Endodermal cell (in vitro differentiated cells): ENCODE results near the gene TMEM80. TPM values are rescaled to one million over a fixed set of nuclear protein-coding genes. Genes with fewer than 3 reads are reported as not detected.

Experiments used
- DNase-seq: peaks from one replicate; pipeline ENCODE4 v3.0.0-alpha.2; 2017
- H3K27ac ChIP-seq: 2 replicates; pipeline ENCODE4 v1.5.1; 2013; ENCODE audit warnings: mild to moderate bottlenecking, low read depth, low read length, moderate library complexity
- H3K27me3 ChIP-seq: 2 replicates; pipeline ENCODE4 v1.6.1; 2013; ENCODE audit warnings: mild to moderate bottlenecking, low read length, moderate library complexity; ENCODE audit not compliant: insufficient read depth, control insufficient read depth, poor library complexity, severe bottlenecking
- H3K36me3 ChIP-seq: 2 replicates; pipeline ENCODE4 v1.7.0; 2013; ENCODE audit warnings: mild to moderate bottlenecking, low read length, moderate library complexity; ENCODE audit not compliant: control insufficient read depth, insufficient read depth
- H3K4me1 ChIP-seq: one replicate; pipeline ENCODE4 v1.7.0; 2013; ENCODE audit warnings: low read length; ENCODE audit not compliant: control insufficient read depth, insufficient read depth
- H3K4me3 ChIP-seq: 2 replicates; pipeline ENCODE4 v1.5.1; 2013; ENCODE audit warnings: mild to moderate bottlenecking, low read length, moderate library complexity
- H3K9ac ChIP-seq: 2 replicates; pipeline ENCODE4 v1.6.1; 2013; ENCODE audit warnings: mild to moderate bottlenecking, low read length, moderate library complexity; ENCODE audit not compliant: poor library complexity, severe bottlenecking; ENCODE audit errors: extremely low read depth
- H3K9me3 ChIP-seq: 2 replicates; pipeline ENCODE4 v1.6.1; 2013; ENCODE audit warnings: mild to moderate bottlenecking, low read length, moderate library complexity; ENCODE audit not compliant: control insufficient read depth
- H3K27ac Mint-ChIP-seq: 2 replicates; pipeline ENCODE4 v1.8.0; 2020; ENCODE audit warnings: mixed read lengths
- H3K27me3 Mint-ChIP-seq: 2 replicates; pipeline ENCODE4 v1.8.0; 2021; ENCODE audit warnings: mild to moderate bottlenecking, mixed read lengths; ENCODE audit not compliant: insufficient read depth
- H3K36me3 Mint-ChIP-seq: 2 replicates; pipeline ENCODE4 v1.8.0; 2020; ENCODE audit warnings: low read depth, mixed read lengths
- H3K4me1 Mint-ChIP-seq: 2 replicates; pipeline ENCODE4 v1.8.0; 2020; ENCODE audit warnings: mixed read lengths
- H3K4me3 Mint-ChIP-seq: 2 replicates; pipeline ENCODE4 v1.8.0; 2020; ENCODE audit warnings: mild to moderate bottlenecking, moderate library complexity, mixed read lengths
- H3K9me3 Mint-ChIP-seq: 2 replicates; pipeline ENCODE4 v1.8.0; 2020; ENCODE audit warnings: mild to moderate bottlenecking, mixed read lengths
- WGBS, 2 experiments: methylation state at CpG; one replicate each; pipeline versions ENCODE4 v1.1.5 to v1.1.7; 2013; ENCODE audit warnings: missing lambda C conversion rate in 2 of 2, mixed read lengths in 1 of 2; ENCODE audit not compliant: insufficient coverage in 1 of 2, insufficient read length in 1 of 2; 5-methylcytosine and 5-hydroxymethylcytosine counted together
- total RNA-seq, 2 donors: library from RNA; stranded (reverse); fragmentation: NEBNext Ultra II Directional in 1 of 2; extraction: Animal tissue kit (Norgen Biotek cat#: 25700) in 1 of 2; gene quantifications; 2 replicates in 1 of 2; 3 replicates in 1 of 2; pipeline ENCODE4 v1.2.1, GENCODE V29; 2021
- TF ChIP-seq, protein P1 (sequence below): fragments of 200-600 bp; sonication (generic); conservative IDR thresholded peaks from 2 replicates; pipeline ENCODE4 v1.5.0; 2021; ENCODE audit warnings: antibody characterized with exemption, mild to moderate bottlenecking

The TMEM80 gene
- total RNA-seq, 2 donors from 2014 or later, result 13.2 to 19.1 TPM

DNA sequence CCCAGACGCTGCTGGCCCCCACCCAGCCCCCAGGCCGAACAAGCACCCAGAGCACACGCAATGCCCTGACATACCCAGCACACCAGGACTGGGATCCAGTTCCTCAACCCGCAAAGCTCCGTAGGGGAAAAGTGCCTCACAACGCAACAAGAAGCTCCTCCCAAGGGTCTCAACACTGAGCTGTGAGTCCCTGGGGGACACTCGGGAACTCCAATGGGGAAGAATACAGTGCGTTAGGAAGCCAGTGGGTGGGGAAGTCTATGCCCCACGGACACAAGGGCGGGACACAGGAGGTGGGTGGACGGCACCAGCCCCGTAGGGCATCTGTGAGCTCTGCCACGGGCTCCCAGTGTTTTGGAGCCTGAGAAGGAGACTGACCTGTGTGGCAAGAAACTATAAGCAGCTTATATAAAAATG is 2.2 kb upstream of the TMEM80 start:
- no peak for DNase-seq
- no peak overlapping the region for H3K9ac ChIP-seq
- H3K36me3 ChIP-seq, result peaks cover 13% of the 10 kb centered on the region
- peaks cover 20% of the 10 kb centered on the region for H3K4me1 Mint-ChIP-seq
- no peaks in the 10 kb centered on the region for H3K27me3 Mint-ChIP-seq
- peak overlapping the region; percentile 46 for H3K27ac Mint-ChIP-seq
- no peak overlapping the region for H3K27ac ChIP-seq
- TF ChIP-seq, protein P1, sequence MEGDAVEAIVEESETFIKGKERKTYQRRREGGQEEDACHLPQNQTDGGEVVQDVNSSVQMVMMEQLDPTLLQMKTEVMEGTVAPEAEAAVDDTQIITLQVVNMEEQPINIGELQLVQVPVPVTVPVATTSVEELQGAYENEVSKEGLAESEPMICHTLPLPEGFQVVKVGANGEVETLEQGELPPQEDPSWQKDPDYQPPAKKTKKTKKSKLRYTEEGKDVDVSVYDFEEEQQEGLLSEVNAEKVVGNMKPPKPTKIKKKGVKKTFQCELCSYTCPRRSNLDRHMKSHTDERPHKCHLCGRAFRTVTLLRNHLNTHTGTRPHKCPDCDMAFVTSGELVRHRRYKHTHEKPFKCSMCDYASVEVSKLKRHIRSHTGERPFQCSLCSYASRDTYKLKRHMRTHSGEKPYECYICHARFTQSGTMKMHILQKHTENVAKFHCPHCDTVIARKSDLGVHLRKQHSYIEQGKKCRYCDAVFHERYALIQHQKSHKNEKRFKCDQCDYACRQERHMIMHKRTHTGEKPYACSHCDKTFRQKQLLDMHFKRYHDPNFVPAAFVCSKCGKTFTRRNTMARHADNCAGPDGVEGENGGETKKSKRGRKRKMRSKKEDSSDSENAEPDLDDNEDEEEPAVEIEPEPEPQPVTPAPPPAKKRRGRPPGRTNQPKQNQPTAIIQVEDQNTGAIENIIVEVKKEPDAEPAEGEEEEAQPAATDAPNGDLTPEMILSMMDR, result no peak
- H3K27me3 ChIP-seq, result no peaks in the 10 kb centered on the region
- peaks cover 5% of the 10 kb centered on the region for H3K4me1 ChIP-seq
- no peaks in the 10 kb centered on the region for H3K9me3 ChIP-seq
- WGBS, 2 experiments, result 73 to 84% methylated on average over 11 to 13 of the region's 13 CpGs
- H3K4me3 Mint-ChIP-seq, result peak overlapping the region; percentile 76
- peak overlapping the region; percentile 66 for H3K4me3 ChIP-seq
- peaks cover 18% of the 10 kb centered on the region for H3K36me3 Mint-ChIP-seq
- H3K9me3 Mint-ChIP-seq, result no peaks in the 10 kb centered on the region

DNA sequence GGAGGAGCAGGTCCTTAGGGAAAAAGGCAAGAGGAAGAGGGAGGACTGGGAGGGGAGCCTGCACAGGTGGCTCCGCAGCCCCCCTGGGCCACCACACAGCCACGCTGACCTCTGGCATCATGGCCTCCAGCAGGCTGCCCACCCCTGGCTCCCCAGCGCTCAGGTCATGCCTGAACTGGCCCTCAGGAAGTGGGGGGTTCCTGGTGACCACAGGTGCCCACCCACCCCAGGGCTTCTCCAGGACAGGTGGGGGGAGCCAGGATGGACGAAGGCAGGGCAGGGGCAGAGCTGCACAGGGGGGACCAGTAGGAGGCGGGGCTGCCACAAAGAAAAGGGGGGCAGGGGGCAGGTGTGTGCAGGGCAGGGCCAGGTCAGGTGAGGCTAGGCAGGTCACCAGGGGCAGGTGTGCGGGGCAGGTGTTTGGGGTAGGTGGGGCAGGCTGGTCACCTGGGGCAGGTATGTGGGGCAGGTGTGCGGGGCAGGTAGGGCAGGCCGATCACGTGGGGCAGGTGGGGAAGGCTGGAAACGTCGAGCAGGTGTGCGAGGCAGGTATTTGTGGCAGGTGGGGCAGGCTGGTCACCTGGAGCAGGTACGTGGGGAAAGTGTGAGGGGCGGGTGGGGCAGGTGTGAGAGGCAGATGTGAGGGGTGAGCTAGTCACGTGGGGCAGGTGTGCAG is 1.6 kb upstream of the TMEM80 start:
- Histone ChIP-seq H3K4me1 (peaks cover 5% of the 10 kb centered on the region), H3K9me3 (no peaks in the 10 kb centered on the region), H3K27ac (no peak overlapping the region), H3K9ac (no peak overlapping the region), H3K27me3 (no peaks in the 10 kb centered on the region), H3K4me3 (peak overlapping the region; percentile 66), H3K36me3 (peaks cover 7% of the 10 kb centered on the region)
- H3K27ac Mint-ChIP-seq, result peak overlapping the region; percentile 46
- 87 to 96% methylated on average over 4 to 15 of the region's 15 CpGs for WGBS, 2 experiments
- peaks cover 20% of the 10 kb centered on the region for H3K4me1 Mint-ChIP-seq
- peak overlapping the region; percentile 76 for H3K4me3 Mint-ChIP-seq
- H3K36me3 Mint-ChIP-seq, result peaks cover 13% of the 10 kb centered on the region
- H3K9me3 Mint-ChIP-seq, result no peaks in the 10 kb centered on the region
- TF ChIP-seq, protein P1, result no peak
- no peak for DNase-seq
- no peaks in the 10 kb centered on the region for H3K27me3 Mint-ChIP-seq

- Histone ChIP-seq H3K27me3 (no peaks in the 10 kb centered on the region), H3K4me3 (peak within 1 kb of the TSS; percentile 88), H3K9me3 (no peaks in the 10 kb centered on the region), H3K36me3 (peaks cover 2% of the 10 kb centered on the region), H3K9ac (peak within 1 kb of the TSS; percentile 91), H3K4me1 (peaks cover 5% of the 10 kb centered on the region), H3K27ac (peak within 1 kb of the TSS; percentile 99)
- TF ChIP-seq, protein P1, result no peak
- Mint-ChIP-seq H3K4me3 (peak within 1 kb of the TSS; percentile 76), H3K9me3 (no peaks in the 10 kb centered on the region), H3K27ac (peak within 1 kb of the TSS; percentile 97), H3K27me3 (no peaks in the 10 kb centered on the region), H3K36me3 (peaks cover 7% of the 10 kb centered on the region), H3K4me1 (peaks cover 20% of the 10 kb centered on the region)
- 3 to 7% methylated on average over 61 to 102 of the region's 103 CpGs for WGBS, 2 experiments
- peak; percentile 99 for DNase-seq
Observed at GRCh38 chr11:694563-695287, 891 bp upstream of the TMEM80 start, which contains the start of gene DEAF1. Gene DEAF1, minus strand, starts transcription at chr11:695222. Its CDS starts 175 bp downstream, at chr11:695047.
